Stimulated activated CD8-positive, alpha-beta memory T cell treated with anti-CD3 and anti-CD28 coated beads, Interleukin-2, amount 100 ng/mL, for 48 hours (primary cell): ENCODE results near the gene TRIM17.
A peak's percentile ranks its signal among the peaks of the same experiment; 100 is the strongest.
"Not testable (repeated sequence)": the region's sequence is repeated elsewhere in the genome, so short reads cannot be mapped to it uniquely, and the experiment has no call there.

Source experiments
- DNase-seq, 2 donors: peaks; one replicate each; pipeline ENCODE4 v3.0.0-alpha.2; 2020; ENCODE audit warnings: low read depth in 2 of 2

Gene TRIM17

GRCh38 chr1:228450200-228450599, 33.5 kb upstream of the TRIM17 start:
- DNase-seq, result no peak

GRCh38 chr1:228448372-228448771, 31.7 kb upstream of the TRIM17 start:
- no peak for DNase-seq

GRCh38 chr1:228446852-228447251, 30.2 kb upstream of the TRIM17 start:
- no peak for DNase-seq

- peak in 1 of 2 donors; percentile 6 for DNase-seq
Observed at GRCh38 chr1:228445843-228446650, 29.4 kb upstream of the TRIM17 start.

GRCh38 chr1:228445490-228445842, 28.8 kb upstream of the TRIM17 start:
- no peak for DNase-seq

GRCh38 chr1:228443395-228443794, 26.7 kb upstream of the TRIM17 start:
- no peak for DNase-seq

GRCh38 chr1:228440761-228441500, 24.3 kb upstream of the TRIM17 start:
- DNase-seq, result no peak

GRCh38 chr1:228438266-228438665, 21.6 kb upstream of the TRIM17 start:
- DNase-seq, result no peak

- no peak for DNase-seq
Observed at GRCh38 chr1:228437424-228437962, 20.8 kb upstream of the TRIM17 start.

GRCh38 chr1:228434689-228435088, 18.0 kb upstream of the TRIM17 start:
- DNase-seq, result no peak

- DNase-seq, result not testable (repeated sequence)
Observed at GRCh38 chr1:228433337-228434053, 16.8 kb upstream of the TRIM17 start.

- no peak for DNase-seq
Observed at GRCh38 chr1:228430243-228430642, 13.6 kb upstream of the TRIM17 start.

GRCh38 chr1:228429698-228430097, 13.0 kb upstream of the TRIM17 start:
- no peak for DNase-seq

- DNase-seq, result no peak
Observed at GRCh38 chr1:228429007-228429406, 12.3 kb upstream of the TRIM17 start.

GRCh38 chr1:228428412-228428811, 11.8 kb upstream of the TRIM17 start:
- DNase-seq, result no peak

GRCh38 chr1:228426518-228427175, 10.0 kb upstream of the TRIM17 start:
- no peak for DNase-seq

GRCh38 chr1:228424685-228425660, 8.3 kb upstream of the TRIM17 start:
- no peak for DNase-seq

- DNase-seq, result no peak
Observed at GRCh38 chr1:228423404-228424053, 6.9 kb upstream of the TRIM17 start.

GRCh38 chr1:228420968-228421826, 4.5 kb upstream of the TRIM17 start:
- DNase-seq, result no peak
